Gastrocnemius medialis (tissue), 4 donors: Measurements from ENCODE around the gene SIRT5. TPM values are rescaled to one million over a fixed set of nuclear protein-coding genes. Genes with fewer than 3 reads are reported as not detected.
A peak's percentile ranks its signal among the peaks of the same experiment; 100 is the strongest.

Experiments
- ATAC-seq, 2 donors: fragments of 150-250 bp; one replicate each; pipeline ENCODE4 v1.9.1; 2016
- DNase-seq, 2 donors: peaks; one replicate each; pipeline ENCODE4 v3.0.0-alpha.2; 2019
- H3K27ac ChIP-seq, 4 donors: fragments of 200-600 bp; sonication (generic); 1 replicate in 1 of 4; 2 replicates in 3 of 4; pipeline ENCODE4 v1.5.1; 2016 to 2018; ENCODE audit warnings: mild to moderate bottlenecking in 2 of 4, moderate library complexity in 1 of 4
- H3K27me3 ChIP-seq, 3 donors: fragments of 200-600 bp; sonication (generic) in 2 of 3; 1 replicate in 1 of 3; 2 replicates in 2 of 3; pipeline versions ENCODE4 v1.5.1 to v1.6.0; 2016 to 2019; ENCODE audit warnings: mild to moderate bottlenecking in 1 of 3, moderate library complexity in 1 of 3
- H3K36me3 ChIP-seq, 2 donors: fragments of 200-600 bp; sonication (generic) in 1 of 2; one replicate each; pipeline ENCODE4 v1.5.1; 2017 to 2018
- H3K4me1 ChIP-seq, 2 donors: fragments of 200-600 bp; sonication (generic) in 1 of 2; one replicate each; pipeline ENCODE4 v1.5.1; 2016 to 2017; ENCODE audit warnings: mild to moderate bottlenecking in 2 of 2
- H3K4me3 ChIP-seq, 4 donors: fragments of 200-600 bp; sonication (generic) in 3 of 4; 1 replicate in 1 of 4; 2 replicates in 3 of 4; pipeline ENCODE4 v1.5.1; 2016 to 2019; ENCODE audit warnings: mild to moderate bottlenecking in 2 of 4
- H3K9me3 ChIP-seq, 3 donors: fragments of 200-600 bp; sonication (generic) in 2 of 3; 1 replicate in 1 of 3; 2 replicates in 2 of 3; pipeline ENCODE4 v1.5.1; 2016 to 2019
- CTCF ChIP-seq, 5 experiments: fragments of 450-650 bp in 3 of 5; fragments of 200-600 bp in 2 of 5; sonication (generic) in 2 of 5; IDR thresholded peaks in 4 of 5; conservative IDR thresholded peaks in 1 of 5; 1 replicate in 4 of 5; 2 replicates in 1 of 5; pipeline ENCODE4 v1.5.1; 2016 to 2019; ENCODE audit warnings: antibody characterized with exemption in 5 of 5, mild to moderate bottlenecking in 3 of 5, moderate library complexity in 3 of 5
- POLR2A ChIP-seq, 2 donors: fragments of 450-650 bp; IDR thresholded peaks; one replicate each; pipeline ENCODE4 v1.6.1; 2017; ENCODE audit warnings: antibody characterized with exemption in 2 of 2, mild to moderate bottlenecking in 2 of 2, moderate library complexity in 2 of 2
- in situ Hi-C, 4 donors: fragments of 200-750 bp; cut with MboI; loops; one replicate each; pipeline versions ENCODE4 v1.15.0 to v1.8.0; 2017; ENCODE audit warnings: low sequenced_read_pairs in 4 of 4
- intact Hi-C: fragments of 100-400 bp; cut with DNase I; formaldehyde crosslinking; loops from one replicate; pipeline ENCODE4 v1.15.1; 2023; ENCODE audit warnings: low total_unique reads
- total RNA-seq, 4 donors: library from RNA; depleted of rRNA; stranded (reverse); fragments of >200 nt; gene quantifications; one replicate each; pipeline versions ENCODE4 v1.1.0 to v1.2.3, GENCODE V29; 2016

The SIRT5 gene
- total RNA-seq, 4 donors from 2014 or later: 16.1 to 18.0 (median 17.0) TPM

- TF ChIP-seq POLR2A (IDR thresholded peaks at IDR 0.05) (no peak), CTCF (IDR thresholded peaks at IDR 0.05 in 4 of 5, conservative IDR thresholded peaks at IDR 0.05 in 1 of 5) (no peak)
- Histone ChIP-seq H3K27me3 (no peaks in the 10 kb centered on the region), H3K4me1 (peaks cover 43 to 52% of the 10 kb centered on the region in 2 donors), H3K27ac (peak overlapping the region; percentile 80 to 100 (median 88)), H3K9me3 (no peaks in the 10 kb centered on the region), H3K36me3 (no peaks in the 10 kb centered on the region), H3K4me3 (no peak overlapping the region)
- ATAC-seq (no peak), DNase-seq (no peak)
- intact Hi-C loops (no loop called here), in situ Hi-C loops (loop anchor here in 1 of 4 donors (25.0 kb wide), 1 partner anchor 115 kb away; no protein-coding TSS in a partner anchor)
Measured at GRCh38 chr6:13527671-13528056, 46.7 kb upstream of the SIRT5 start.

GRCh38 chr6:13528232-13528631 is 46.2 kb upstream of the SIRT5 start:
- DNase-seq (no peak), ATAC-seq (no peak)
- Histone ChIP-seq H3K27ac (peak overlapping the region; percentile 80 to 100 (median 88)), H3K36me3 (no peaks in the 10 kb centered on the region), H3K9me3 (no peaks in the 10 kb centered on the region), H3K27me3 (no peaks in the 10 kb centered on the region), H3K4me1 (peaks cover 43 to 49% of the 10 kb centered on the region in 2 donors), H3K4me3 (no peak overlapping the region)
- TF ChIP-seq CTCF (IDR thresholded peaks at IDR 0.05 in 4 of 5, conservative IDR thresholded peaks at IDR 0.05 in 1 of 5) (no peak), POLR2A (IDR thresholded peaks at IDR 0.05) (no peak)
- intact Hi-C loops (no loop called here), in situ Hi-C loops (loop anchor here in 1 of 4 donors (25.0 kb wide), 1 partner anchor 116 kb away; no protein-coding TSS in a partner anchor)

- intact Hi-C loops: no loop called here
- H3K27ac ChIP-seq: peak overlapping the region; percentile 80 to 100 (median 88)
Measured at GRCh38 chr6:13528777-13529343, 45.5 kb upstream of the SIRT5 start.

GRCh38 chr6:13531956-13532355 is 42.4 kb upstream of the SIRT5 start:
- in situ Hi-C loops: loop anchor here in 3 of 4 donors (5.0 to 25.0 kb wide), 3 partner anchors 120 to 197 kb away; no protein-coding TSS in a partner anchor
- no peak for ATAC-seq
- Histone ChIP-seq H3K27ac (no peak overlapping the region), H3K4me3 (no peak overlapping the region), H3K27me3 (no peaks in the 10 kb centered on the region), H3K4me1 (peaks cover 6 to 14% of the 10 kb centered on the region in 2 donors), H3K9me3 (no peaks in the 10 kb centered on the region), H3K36me3 (no peaks in the 10 kb centered on the region)
- DNase-seq: no peak
- TF ChIP-seq POLR2A (IDR thresholded peaks at IDR 0.05): no peak
- no peak for TF ChIP-seq CTCF (IDR thresholded peaks at IDR 0.05 in 4 of 5, conservative IDR thresholded peaks at IDR 0.05 in 1 of 5)
- intact Hi-C loops: no loop called here

More at GRCh38 chr6:13528777-13529343, 45.5 kb upstream of the SIRT5 start:
- peaks cover 37 to 42% of the 10 kb centered on the region in 2 donors for H3K4me1 ChIP-seq
- in situ Hi-C loops: loop anchor here in 1 of 4 donors (25.0 kb wide), 1 partner anchor 117 kb away; no protein-coding TSS in a partner anchor
- no peaks in the 10 kb centered on the region for H3K9me3 ChIP-seq
- H3K4me3 ChIP-seq: no peak overlapping the region
- no peak for TF ChIP-seq POLR2A (IDR thresholded peaks at IDR 0.05)
- no peak for TF ChIP-seq CTCF (IDR thresholded peaks at IDR 0.05 in 4 of 5, conservative IDR thresholded peaks at IDR 0.05 in 1 of 5)
- H3K36me3 ChIP-seq: no peaks in the 10 kb centered on the region
- ATAC-seq (no peak), DNase-seq (no peak)
- no peaks in the 10 kb centered on the region for H3K27me3 ChIP-seq
